ENCODE measurements around the gene MARVELD3.

Gene MARVELD3

DNA sequence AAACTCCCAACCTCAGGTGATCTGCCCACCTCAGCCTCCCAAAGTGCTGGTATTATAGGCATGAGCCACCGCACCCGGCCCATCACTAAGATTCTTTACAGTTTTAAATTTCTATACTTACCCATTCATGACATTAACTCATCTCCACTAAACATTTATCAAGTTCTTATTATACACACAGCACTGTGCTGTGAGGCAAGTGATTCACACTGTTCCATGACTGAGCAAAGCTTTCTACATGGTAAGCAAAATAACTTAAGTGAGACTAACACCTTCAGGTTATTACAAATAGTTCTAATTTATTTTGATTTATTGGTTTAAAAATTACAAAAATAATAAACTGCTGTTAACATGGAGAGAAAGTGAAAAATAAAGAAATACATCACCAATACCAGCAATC, 33.5 kb downstream of the MARVELD3 start:
- H3K4me3 ChIP-seq (replicated peaks; ENCODE audit: low read depth, low read length) = no peak overlapping the region
- TF ChIP-seq, protein P1, sequence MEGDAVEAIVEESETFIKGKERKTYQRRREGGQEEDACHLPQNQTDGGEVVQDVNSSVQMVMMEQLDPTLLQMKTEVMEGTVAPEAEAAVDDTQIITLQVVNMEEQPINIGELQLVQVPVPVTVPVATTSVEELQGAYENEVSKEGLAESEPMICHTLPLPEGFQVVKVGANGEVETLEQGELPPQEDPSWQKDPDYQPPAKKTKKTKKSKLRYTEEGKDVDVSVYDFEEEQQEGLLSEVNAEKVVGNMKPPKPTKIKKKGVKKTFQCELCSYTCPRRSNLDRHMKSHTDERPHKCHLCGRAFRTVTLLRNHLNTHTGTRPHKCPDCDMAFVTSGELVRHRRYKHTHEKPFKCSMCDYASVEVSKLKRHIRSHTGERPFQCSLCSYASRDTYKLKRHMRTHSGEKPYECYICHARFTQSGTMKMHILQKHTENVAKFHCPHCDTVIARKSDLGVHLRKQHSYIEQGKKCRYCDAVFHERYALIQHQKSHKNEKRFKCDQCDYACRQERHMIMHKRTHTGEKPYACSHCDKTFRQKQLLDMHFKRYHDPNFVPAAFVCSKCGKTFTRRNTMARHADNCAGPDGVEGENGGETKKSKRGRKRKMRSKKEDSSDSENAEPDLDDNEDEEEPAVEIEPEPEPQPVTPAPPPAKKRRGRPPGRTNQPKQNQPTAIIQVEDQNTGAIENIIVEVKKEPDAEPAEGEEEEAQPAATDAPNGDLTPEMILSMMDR (IDR thresholded peaks at IDR 0.05; ENCODE audit: low read length, missing control alignments) = no peak
- DNase-seq (ENCODE audit: low read depth) = no peak

DNA sequence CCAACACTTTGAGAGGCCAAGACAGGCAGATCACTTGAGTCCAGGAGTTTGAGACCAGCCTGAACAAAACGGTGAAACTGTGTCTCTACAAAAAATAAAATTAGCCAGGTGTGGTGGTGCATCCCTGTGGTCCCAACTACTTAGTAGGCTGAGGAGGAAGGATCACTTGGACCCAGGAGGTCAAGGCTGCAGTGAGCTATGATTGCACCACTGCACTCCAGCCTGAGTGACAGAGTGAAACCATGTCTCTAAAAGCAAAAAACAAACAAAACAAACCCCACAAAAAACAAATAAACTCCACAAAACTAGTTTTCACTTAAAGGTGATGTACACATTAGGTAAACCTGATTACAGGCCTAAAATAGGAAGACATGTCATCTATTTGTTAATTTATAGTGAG, 40.3 kb downstream of the MARVELD3 start:
- no peak for DNase-seq (ENCODE audit: low read depth)
- TF ChIP-seq, protein P1 (IDR thresholded peaks at IDR 0.05; ENCODE audit: low read length, missing control alignments) = no peak
- H3K4me3 ChIP-seq (replicated peaks; ENCODE audit: low read depth, low read length) = no peak overlapping the region

DNA sequence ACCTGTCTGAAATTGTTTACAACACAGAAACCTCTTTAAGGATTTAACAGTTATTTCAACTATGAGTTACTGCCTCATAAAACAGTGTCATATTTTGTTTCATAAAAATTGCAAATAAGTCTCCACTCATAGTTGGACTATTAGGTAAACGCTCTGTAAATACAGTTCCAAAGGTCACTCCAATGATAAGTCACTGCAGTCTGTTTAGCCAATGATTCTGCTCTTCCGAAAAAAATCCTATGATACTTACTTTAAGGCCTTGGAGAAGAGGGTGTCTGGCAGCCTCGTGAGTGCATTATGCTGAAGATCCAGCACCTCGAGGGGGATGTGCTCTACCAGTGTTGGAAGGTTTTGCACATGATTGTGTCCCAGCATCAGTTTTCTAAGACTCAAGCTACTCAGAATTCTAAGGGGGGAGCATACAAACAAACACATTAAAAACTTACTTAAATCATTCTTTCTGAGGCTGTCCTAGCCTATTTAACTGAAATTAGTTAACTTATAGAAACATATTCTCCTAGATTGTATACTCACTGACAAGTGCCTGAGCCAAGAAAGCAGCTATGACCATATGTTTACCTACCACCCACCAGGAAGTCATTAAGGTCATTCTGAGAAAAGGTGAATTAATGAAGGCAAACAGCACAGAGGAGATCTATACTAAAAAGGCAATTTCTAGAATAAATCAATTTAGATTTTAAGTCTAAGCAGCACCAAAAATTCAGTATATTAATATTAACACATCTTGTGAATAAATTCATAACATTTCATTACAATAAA, 41.1 kb downstream of the MARVELD3 start:
- TF ChIP-seq, protein P1 (IDR thresholded peaks at IDR 0.05; ENCODE audit: low read length, missing control alignments) = no peak

DNA sequence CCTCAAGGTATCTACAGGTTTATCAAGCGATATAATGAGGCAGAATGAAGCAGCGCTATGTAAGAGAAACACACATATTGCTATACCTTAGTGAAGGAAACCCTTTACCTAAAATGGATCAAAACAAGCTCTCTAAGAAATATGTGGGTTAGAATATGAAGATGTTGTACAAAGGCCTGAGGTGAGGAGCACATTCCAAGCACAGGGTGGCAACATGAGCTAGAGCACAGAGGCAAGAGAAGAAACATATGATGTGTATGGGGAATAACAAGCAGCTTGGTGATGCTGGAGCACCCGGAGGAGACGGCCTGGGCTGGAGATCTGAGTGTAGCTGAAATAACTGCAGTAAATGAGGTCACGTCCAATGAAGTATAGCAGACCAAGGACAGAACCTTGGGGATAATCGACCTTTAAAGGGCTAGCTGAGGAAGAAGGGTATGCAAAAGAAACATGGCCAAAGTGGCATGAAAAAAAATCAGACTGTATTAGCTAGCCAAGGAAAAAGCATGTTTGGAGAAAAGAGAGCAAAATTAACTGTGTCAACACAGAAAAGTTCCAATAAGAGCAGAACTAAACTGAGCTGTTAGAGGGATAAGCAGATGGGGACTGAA, 44.0 kb downstream of the MARVELD3 start:
- TF ChIP-seq, protein P1 (IDR thresholded peaks at IDR 0.05; ENCODE audit: low read length, missing control alignments) = no peak

More for the DNA sequence above, 41.1 kb downstream of the MARVELD3 start:
- DNase-seq (ENCODE audit: low read depth) = no peak
- H3K4me3 ChIP-seq (replicated peaks; ENCODE audit: low read depth, low read length) = no peak overlapping the region

DNA sequence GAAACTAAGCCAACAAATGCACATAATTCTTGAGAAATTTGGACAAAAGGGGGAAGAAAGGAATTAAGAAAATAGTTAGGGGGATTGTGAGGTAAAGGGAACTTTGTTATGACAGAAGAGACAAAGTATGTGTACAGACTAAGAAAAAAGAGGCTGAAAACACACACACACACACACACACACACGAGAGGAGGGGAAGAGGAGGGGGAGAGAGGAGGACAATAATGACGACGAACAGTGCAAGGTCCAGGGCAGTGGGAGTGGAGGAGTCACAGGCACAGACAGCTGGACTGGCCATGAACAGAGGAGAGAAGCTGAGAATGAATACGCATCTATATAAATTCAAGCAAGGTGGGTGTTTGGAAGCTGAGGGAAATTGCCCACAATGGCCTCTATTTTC, 44.6 kb downstream of the MARVELD3 start:
- no peak for DNase-seq (ENCODE audit: low read depth)
- no peak overlapping the region for H3K4me3 ChIP-seq (replicated peaks; ENCODE audit: low read depth, low read length)
- TF ChIP-seq, protein P1 (IDR thresholded peaks at IDR 0.05; ENCODE audit: low read length, missing control alignments) = no peak

More for the DNA sequence above, 44.0 kb downstream of the MARVELD3 start:
- DNase-seq (ENCODE audit: low read depth) = no peak
- no peak overlapping the region for H3K4me3 ChIP-seq (replicated peaks; ENCODE audit: low read depth, low read length)

DNA sequence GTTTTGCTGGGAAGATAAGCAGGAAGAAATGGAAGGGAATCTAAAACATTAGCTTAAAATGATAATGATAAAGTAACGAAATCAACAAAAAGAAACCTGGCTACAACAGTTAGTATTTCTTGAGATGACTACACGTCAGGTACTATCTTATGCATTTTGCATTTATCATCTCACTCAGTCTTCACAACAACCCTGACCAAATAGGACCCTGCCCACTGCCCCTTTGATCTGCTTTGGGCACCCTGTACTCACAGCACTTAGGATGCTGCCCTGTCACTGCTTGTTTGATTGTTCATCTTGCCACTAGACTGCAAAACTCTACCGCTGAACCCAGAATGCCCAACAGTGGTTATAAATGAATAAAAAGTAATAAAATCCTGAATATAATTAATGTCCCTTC, 45.2 kb downstream of the MARVELD3 start:
- TF ChIP-seq, protein P1 (IDR thresholded peaks at IDR 0.05; ENCODE audit: low read length, missing control alignments) = no peak
- DNase-seq (ENCODE audit: low read depth) = no peak
- no peak overlapping the region for H3K4me3 ChIP-seq (replicated peaks; ENCODE audit: low read depth, low read length)
